Mucosa of descending colon (tissue), 3 donors: ENCODE results near the gene GTF2IRD1. TPM values are rescaled to one million over a fixed set of nuclear protein-coding genes. Genes with fewer than 3 reads are reported as not detected.

Experiments used
- ATAC-seq: fragments of 200-7000 bp; cut with Tn5 transposase; one replicate; pipeline ENCODE4 v1.9.1; 2020; ENCODE audit warnings: mild to moderate bottlenecking, moderate library complexity
- DNase-seq, 3 donors: peaks; one replicate each; pipeline ENCODE4 v3.0.0-alpha.2; 2020
- H3K36me3 ChIP-seq: fragments of 200-600 bp; one replicate; pipeline ENCODE4 v1.8.0; 2021; ENCODE audit warnings: low read depth, mild to moderate bottlenecking
- H3K4me1 ChIP-seq: fragments of 200-600 bp; one replicate; pipeline ENCODE4 v1.8.0; 2021; ENCODE audit warnings: low read depth, mild to moderate bottlenecking
- H3K4me3 ChIP-seq: fragments of 200-600 bp; one replicate; pipeline ENCODE4 v1.8.0; 2021; ENCODE audit warnings: mild to moderate bottlenecking
- H3K9me3 ChIP-seq: fragments of 200-600 bp; one replicate; pipeline ENCODE4 v1.8.0; 2021; ENCODE audit warnings: mild to moderate bottlenecking
- CTCF ChIP-seq: fragments of 200-600 bp; IDR thresholded peaks from one replicate; pipeline ENCODE4 v1.8.0; 2022; ENCODE audit warnings: antibody characterized with exemption, mild to moderate bottlenecking
- intact Hi-C, 2 donors: fragments of 100-400 bp; cut with DNase I in 1 of 2; cut with micrococcal nuclease in 1 of 2; formaldehyde crosslinking; loops; one replicate each; pipeline versions ENCODE4 v1.11.0 to v1.11.1; 2022; cut with DNase I, micrococcal nuclease
- total RNA-seq, 3 donors: library from RNA; stranded (reverse); fragmentation: NEBNext Ultra II Directional in 2 of 3; extraction: Animal tissue kit (Norgen Biotek cat#: 25700) in 2 of 3; gene quantifications; one replicate each; pipeline versions ENCODE4 v1.2.1 to v1.2.4, GENCODE V29; 2021 to 2023
- donor health status: DM: no; HTN: no; CAD: no; lungs with moderate emphysema.
- donor health status: DM: no; HTN: no; CAD: no.
- donor health status: DM: no; HTN: yes; CAD: no.

The GTF2IRD1 gene
- total RNA-seq, 3 donors from 2014 or later = 10.5 to 30.7 (median 12.7) TPM

- intact Hi-C loops = no loop called here
- Histone ChIP-seq H3K36me3 (no peaks in the 10 kb centered on the region), H3K9me3 (no peaks in the 10 kb centered on the region), H3K4me3 (no peak overlapping the region), H3K4me1 (peaks cover 9% of the 10 kb centered on the region)
- peak; percentile 72 to 78 (median 78) for DNase-seq
- TF ChIP-seq CTCF = no peak
- ATAC-seq = peak; percentile 76
Observed at GRCh38 chr7:74604326-74605020, 150.8 kb downstream of the GTF2IRD1 start.

- Histone ChIP-seq H3K36me3 (no peaks in the 10 kb centered on the region), H3K9me3 (no peaks in the 10 kb centered on the region), H3K4me1 (peaks cover 13% of the 10 kb centered on the region), H3K4me3 (no peak overlapping the region)
- ATAC-seq (peak; percentile 79), DNase-seq (peak; percentile 54 to 78 (median 68))
- no peak for TF ChIP-seq CTCF
- intact Hi-C loops = no loop called here
Observed at GRCh38 chr7:74606101-74606908, 152.6 kb downstream of the GTF2IRD1 start.

- Histone ChIP-seq H3K4me1 (peaks cover 13% of the 10 kb centered on the region), H3K4me3 (no peak overlapping the region), H3K9me3 (no peaks in the 10 kb centered on the region), H3K36me3 (no peaks in the 10 kb centered on the region)
- intact Hi-C loops = no loop called here
- no peak for DNase-seq
- peak; percentile 3 for ATAC-seq
- TF ChIP-seq CTCF = no peak
Observed at GRCh38 chr7:74606909-74607510, 153.3 kb downstream of the GTF2IRD1 start.

- peaks cover 6% of the 10 kb centered on the region for H3K4me1 ChIP-seq
- H3K36me3 ChIP-seq = no peaks in the 10 kb centered on the region
- TF ChIP-seq CTCF = no peak
- no peak overlapping the region for H3K4me3 ChIP-seq
- H3K9me3 ChIP-seq = no peaks in the 10 kb centered on the region
- ATAC-seq (no peak), DNase-seq (no peak)
- intact Hi-C loops = no loop called here
Observed at GRCh38 chr7:74612015-74612829, 158.5 kb downstream of the GTF2IRD1 start.
